Muscle layer of duodenum (tissue), 2 donors: ENCODE data around the gene BCL11B.

Experiments
- H3K27ac ChIP-seq: one replicate; pipeline ENCODE4 v1.7.0; 2013; ENCODE audit warnings: mild to moderate bottlenecking, low read length
- H3K27me3 ChIP-seq: one replicate; pipeline ENCODE4 v1.7.0; 2013; ENCODE audit warnings: low read depth, mild to moderate bottlenecking, control low read depth, low read length
- H3K36me3 ChIP-seq, 2 donors: one replicate each; pipeline ENCODE4 v1.7.0; 2013; ENCODE audit warnings: low read length in 2 of 2, control low read depth in 1 of 2, mild to moderate bottlenecking in 1 of 2; ENCODE audit not compliant: insufficient read depth in 2 of 2, control insufficient read depth in 1 of 2
- H3K4me1 ChIP-seq, 2 donors: one replicate each; pipeline ENCODE4 v1.7.0; 2013; ENCODE audit warnings: low read length in 2 of 2, mild to moderate bottlenecking in 2 of 2, control low read depth in 1 of 2, moderate library complexity in 1 of 2; ENCODE audit not compliant: insufficient read depth in 2 of 2, control insufficient read depth in 1 of 2
- H3K4me3 ChIP-seq, 2 donors: one replicate each; pipeline ENCODE4 v1.7.0; 2013; ENCODE audit warnings: low read length in 2 of 2, low read depth in 1 of 2, mild to moderate bottlenecking in 1 of 2
- H3K9me3 ChIP-seq, 2 donors: one replicate each; pipeline ENCODE4 v1.7.0; 2013; ENCODE audit warnings: low read length in 2 of 2, control low read depth in 1 of 2, mild to moderate bottlenecking in 1 of 2; ENCODE audit not compliant: control insufficient read depth in 1 of 2
- donor health status: healthy.

The BCL11B gene

DNA sequence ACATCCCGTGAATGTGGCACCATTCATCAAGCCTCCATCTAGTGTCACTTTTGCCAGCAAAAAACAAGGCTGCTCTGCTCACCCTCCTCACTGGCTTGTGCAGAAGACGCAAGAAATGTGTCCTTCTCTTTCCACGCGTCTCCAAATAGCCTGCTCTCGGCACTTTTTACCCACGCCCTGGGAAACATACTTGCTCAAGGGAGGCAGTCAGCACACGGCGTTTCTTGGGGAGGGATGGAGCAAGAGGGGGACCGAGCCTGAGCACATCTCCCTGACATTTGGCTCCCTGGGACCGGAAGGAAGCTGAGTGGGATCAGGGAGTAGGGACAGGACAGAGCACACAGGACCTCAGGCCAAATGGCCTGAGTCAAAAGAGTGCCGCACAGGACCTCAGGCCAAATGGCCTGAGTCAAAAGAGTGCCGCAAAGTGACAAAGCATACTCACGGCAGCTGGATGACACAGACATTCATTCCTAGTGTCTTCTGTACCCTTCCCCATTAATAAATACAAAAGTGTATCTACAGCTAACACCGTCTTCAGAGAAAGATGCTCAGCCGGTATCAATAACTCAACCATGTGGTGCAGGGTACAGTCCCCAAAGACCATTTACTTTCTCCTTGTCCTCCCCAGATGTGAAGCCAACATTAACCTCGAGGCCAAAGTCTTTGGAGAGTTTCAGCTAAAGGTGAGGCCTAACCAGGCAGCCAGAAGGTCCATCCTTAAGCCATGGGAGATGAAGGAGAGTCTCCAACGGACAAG is 7.1 kb downstream of the BCL11B start:
- Histone ChIP-seq H3K4me1 (peaks cover 0 to 8% of the 10 kb centered on the region in 2 donors), H3K4me3 (no peak overlapping the region), H3K36me3 (no peaks in the 10 kb centered on the region), H3K27ac (no peak overlapping the region), H3K9me3 (no peaks in the 10 kb centered on the region), H3K27me3 (peaks cover 35% of the 10 kb centered on the region)

DNA sequence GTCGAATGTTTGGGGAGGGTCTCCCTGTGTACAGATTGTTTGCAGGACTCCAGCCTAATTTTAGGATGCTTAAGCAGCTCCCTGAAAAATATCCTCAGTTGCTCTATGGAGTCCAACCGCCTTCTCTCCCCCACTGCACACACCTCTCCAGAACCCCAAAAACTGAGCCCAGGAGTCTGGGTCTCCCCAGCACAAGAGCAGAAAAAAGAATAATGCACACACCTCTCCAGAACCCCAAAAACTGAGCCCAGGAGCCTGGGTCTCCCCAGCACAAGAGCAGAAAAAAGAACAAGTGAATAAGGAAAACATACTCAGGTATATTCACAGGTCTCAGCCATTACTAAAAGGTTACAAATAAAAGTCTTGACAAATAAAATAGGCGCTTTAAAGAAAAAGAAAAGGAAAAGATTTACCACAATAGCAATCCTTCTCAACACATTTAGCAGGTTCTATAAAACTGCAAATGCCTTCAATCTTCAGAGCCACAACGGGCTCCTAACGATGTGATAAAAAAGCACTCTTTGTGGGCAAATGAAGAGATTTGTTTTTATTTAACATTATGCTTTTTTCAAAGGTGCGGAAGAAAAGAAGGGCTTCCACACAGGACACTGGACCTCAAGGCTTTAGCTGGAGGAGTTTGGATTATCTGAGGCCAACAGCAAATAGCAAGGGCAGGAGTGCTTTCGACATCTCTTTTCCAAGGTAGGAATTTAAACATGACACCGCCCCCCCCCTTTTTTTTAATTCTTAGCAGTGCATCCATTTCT is 8.2 kb downstream of the BCL11B start:
- Histone ChIP-seq H3K4me3 (no peak overlapping the region), H3K9me3 (no peaks in the 10 kb centered on the region), H3K4me1 (peaks cover 0 to 5% of the 10 kb centered on the region in 2 donors), H3K27me3 (peaks cover 31% of the 10 kb centered on the region), H3K27ac (peak overlapping the region; percentile 36), H3K36me3 (no peaks in the 10 kb centered on the region)

DNA sequence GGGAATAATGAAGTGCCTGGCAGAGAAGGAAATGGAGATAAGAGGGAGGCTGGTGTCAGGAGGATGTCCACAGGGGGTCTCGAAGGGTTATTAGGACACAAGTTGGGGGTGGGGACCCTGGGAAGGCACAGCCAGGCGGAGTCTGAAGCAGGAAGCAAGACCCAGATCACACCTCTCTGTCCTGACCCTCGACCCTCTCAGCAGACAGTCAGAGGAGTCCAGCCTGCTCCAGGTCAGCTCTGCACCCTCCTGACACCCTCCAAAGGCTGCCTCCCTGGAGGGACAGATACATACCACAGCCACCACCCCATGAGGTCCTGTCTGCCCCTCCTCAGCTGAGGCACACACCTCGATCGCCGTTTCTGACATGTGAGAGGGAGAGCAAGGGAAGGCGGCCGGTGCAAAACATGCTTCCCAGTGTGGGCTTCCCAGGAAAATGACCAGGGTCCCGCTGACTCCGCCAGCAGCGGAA is 9.0 kb downstream of the BCL11B start:
- H3K4me3 ChIP-seq, result no peak overlapping the region
- H3K36me3 ChIP-seq, result no peaks in the 10 kb centered on the region
- H3K9me3 ChIP-seq, result no peaks in the 10 kb centered on the region
- peak overlapping the region; percentile 36 for H3K27ac ChIP-seq
- peaks cover 0 to 9% of the 10 kb centered on the region in 2 donors for H3K4me1 ChIP-seq
- H3K27me3 ChIP-seq, result peaks cover 24% of the 10 kb centered on the region

DNA sequence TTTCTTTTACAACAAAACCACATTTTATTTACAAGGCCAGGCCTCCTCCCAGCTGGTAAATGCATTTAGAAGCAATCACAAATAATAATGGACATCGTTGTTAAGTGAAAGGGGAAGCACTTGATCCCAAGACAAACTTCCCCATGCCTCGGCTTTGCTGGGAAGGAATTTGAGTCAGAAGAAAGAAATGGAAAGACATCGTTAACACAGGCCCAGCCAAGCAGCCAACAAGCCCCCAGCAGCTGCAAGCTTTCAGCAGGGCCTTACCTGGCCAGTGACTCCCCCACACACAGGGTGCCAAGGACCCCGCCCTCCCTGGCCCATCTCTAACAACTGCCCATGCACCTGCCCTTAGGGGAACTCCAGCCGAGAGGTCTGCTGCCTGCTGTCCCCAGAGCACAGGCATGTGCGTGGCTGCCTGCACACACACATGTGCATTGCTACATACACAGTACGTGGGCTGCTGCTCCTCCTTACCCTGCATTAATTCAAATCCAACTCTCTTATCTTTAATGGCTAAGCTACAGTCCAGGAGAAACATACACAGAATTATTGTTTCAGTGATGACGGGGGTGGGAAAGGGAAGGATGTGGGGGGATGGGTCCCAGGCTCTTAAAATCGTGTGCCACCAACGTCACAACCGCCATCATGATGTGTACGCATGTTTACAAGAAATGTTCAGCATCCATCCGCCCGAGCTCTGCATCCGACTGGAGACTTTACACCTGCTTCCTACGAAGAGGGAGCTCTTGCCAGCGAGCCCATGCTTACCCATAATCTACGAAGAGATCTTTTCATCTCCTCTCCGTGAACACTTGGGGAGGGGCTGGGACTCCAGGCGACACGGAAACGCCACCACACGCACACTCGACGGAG is 9.8 kb downstream of the BCL11B start:
- H3K27me3 ChIP-seq, result peaks cover 16% of the 10 kb centered on the region
- no peaks in the 10 kb centered on the region for H3K36me3 ChIP-seq
- H3K9me3 ChIP-seq, result no peaks in the 10 kb centered on the region
- peak overlapping the region; percentile 36 for H3K27ac ChIP-seq
- H3K4me3 ChIP-seq, result no peak overlapping the region
- H3K4me1 ChIP-seq, result peaks cover 0 to 9% of the 10 kb centered on the region in 2 donors

DNA sequence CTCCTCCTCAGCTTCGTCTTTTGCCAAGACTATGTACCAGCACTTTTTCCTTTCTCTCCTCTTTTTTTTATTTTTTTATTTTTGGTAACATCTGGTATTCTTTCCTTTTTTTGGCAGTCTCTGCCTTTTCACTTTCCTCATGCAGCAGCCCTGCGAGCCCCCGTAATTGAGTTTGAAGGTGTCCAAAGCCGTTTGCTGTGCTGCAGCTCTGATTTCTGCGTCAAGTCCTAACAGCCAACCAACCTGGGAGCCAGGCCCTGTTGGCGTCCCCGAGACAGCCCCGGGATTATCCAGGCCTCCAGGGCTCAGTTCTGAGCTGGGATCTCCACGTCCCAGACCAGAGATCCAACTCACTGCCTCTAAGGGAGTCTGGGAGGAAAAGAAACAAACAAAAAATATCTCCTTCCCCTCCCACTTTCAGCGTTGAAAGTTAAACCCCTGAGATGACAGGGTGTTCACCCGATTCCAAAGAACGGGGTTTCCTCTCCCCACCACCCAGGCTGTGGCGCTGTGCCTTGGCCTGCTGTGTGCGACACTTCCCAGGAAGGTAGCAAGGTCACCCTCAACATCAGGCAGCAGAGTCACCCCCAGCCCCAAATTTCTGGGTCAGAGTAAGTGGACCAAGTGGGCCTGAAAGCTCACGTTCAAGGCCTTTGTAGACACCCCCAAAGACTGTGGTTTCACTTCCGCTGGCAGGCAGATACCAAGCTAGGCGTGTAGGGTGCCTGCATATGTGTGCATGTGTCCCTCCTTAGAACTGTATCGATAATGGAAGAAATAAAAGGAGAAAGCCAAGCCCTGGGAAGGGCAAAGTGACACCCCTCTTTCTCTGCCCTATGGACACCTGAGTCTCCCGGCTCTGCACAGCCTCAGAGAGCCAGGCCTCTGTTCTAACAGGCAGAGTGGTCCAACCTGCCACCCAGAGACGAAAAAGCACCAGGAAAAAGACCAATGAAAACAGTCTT is 11.1 kb downstream of the BCL11B start:
- Histone ChIP-seq H3K4me1 (peaks cover 0 to 4% of the 10 kb centered on the region in 2 donors), H3K27me3 (peaks cover 11% of the 10 kb centered on the region), H3K4me3 (no peak overlapping the region), H3K36me3 (no peaks in the 10 kb centered on the region), H3K9me3 (no peaks in the 10 kb centered on the region), H3K27ac (no peak overlapping the region)

DNA sequence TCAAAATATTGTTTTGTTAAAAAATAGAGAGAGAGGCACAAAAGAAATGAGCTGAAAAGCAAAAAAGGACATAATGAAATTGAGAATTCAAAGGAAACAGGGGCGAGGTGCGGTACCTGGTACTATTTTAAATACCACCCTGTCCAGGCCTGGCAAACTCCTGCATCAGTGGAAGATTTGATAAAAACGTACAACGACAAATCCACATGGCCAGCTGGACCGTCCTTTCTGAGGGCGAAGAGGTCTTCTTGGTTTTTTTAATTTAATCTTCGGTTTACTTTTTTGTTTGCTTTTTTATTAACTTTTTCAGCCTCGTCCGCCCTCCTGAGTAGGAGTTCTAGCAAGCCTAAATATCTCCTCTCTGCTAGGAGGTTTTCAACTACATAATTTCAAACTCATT is 11.9 kb downstream of the BCL11B start:
- no peak overlapping the region for H3K4me3 ChIP-seq
- H3K27ac ChIP-seq, result no peak overlapping the region
- peaks cover 9% of the 10 kb centered on the region for H3K27me3 ChIP-seq
- H3K9me3 ChIP-seq, result no peaks in the 10 kb centered on the region
- H3K4me1 ChIP-seq, result peaks cover 0 to 4% of the 10 kb centered on the region in 2 donors
- no peaks in the 10 kb centered on the region for H3K36me3 ChIP-seq

DNA sequence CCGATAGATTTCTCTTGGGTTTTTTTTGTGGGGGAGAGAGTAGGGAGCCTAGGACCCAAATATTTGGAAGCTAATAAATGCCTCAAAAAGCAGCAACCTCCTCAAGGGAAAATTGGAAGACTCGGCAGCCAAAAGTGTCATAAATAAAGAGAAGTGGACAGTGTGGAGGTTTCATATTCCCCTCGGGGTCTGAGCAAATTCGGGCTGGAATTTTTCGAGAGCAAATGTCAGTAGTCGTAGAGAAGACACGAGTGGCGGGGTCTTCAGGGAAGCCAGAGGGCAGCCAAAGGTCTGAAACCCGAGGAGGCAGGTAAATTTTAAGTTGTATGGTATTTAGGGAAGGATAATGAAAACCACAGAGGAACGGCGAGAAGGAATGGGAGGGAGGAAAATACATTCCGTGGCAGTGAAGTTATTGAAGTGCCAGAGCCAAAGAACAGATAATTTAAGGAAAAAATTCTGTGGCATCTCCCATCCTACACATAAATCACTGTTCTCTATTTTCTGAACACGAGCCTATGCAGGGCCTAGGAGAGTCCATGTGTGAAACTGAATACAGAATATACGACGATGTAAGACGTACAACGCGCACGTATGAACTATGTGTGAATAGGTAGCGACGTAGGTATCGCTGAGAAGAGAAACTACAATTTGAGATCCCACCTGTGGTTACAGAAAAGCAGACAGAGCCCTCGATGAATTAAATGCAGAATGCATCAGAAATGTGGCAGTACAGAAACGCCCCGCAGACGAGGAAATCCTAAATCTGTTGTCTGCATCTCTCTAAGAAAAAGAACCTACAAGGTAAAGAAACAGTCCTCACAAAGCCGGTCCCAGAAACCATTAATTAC is 12.9 kb downstream of the BCL11B start:
- Histone ChIP-seq H3K9me3 (no peaks in the 10 kb centered on the region), H3K4me1 (peaks cover 0 to 4% of the 10 kb centered on the region in 2 donors), H3K4me3 (no peak overlapping the region), H3K27me3 (peaks cover 9% of the 10 kb centered on the region), H3K36me3 (no peaks in the 10 kb centered on the region), H3K27ac (no peak overlapping the region)

DNA sequence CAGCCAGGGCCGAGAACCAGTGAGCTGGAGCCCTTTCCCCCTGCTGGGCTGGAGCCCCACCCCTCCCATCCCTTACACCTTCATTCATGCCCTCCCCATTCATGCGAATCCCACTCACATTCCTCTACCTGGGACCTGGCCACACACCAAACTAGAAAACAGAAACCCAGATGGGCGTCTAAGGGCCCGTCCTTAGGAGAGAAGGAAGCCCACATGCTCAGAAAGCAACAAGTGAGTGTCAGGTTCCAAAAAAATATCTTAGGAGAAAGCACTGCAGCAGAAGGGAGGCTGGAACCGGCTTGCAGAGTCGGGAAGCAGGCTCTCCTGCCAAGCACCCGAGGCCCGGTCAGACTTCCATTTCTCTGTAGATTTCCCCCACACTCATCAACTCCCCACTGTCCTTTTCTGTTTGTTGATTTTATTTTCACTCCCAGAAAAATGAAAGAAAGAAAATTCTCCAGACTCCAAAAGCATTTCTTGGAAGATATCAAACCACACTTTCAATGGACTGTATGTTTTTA is 13.6 kb downstream of the BCL11B start:
- peaks cover 0 to 4% of the 10 kb centered on the region in 2 donors for H3K4me1 ChIP-seq
- peaks cover 9% of the 10 kb centered on the region for H3K27me3 ChIP-seq
- H3K36me3 ChIP-seq, result no peaks in the 10 kb centered on the region
- no peaks in the 10 kb centered on the region for H3K9me3 ChIP-seq
- no peak overlapping the region for H3K4me3 ChIP-seq
- H3K27ac ChIP-seq, result no peak overlapping the region

DNA sequence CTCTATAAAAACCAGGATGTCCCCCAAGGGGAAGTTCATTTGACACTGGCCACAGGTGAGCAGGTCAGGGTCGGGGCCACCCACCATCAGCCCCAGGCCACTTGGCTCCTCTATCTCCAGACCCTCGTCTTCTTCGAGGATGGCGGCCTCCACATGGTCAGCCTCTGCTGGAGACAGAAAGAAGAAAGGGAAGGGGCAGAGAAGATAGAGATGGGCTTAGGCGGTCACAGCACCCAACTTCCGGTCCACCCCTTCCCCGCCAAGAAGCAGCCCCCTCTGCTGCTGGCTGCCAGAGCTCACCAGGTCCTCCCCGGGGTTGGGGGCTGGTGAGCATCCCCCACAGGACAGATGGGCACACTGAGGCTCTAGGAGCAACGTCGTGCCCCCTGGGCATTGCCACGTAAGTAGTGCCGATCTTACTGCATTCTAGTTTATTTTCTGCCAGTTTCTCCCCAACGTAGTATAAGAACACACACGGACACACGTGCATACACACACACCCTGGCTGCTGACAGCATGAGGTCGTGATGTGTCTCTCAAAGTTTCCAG is 14.2 kb downstream of the BCL11B start:
- no peaks in the 10 kb centered on the region for H3K9me3 ChIP-seq
- peaks cover 4% of the 10 kb centered on the region for H3K27me3 ChIP-seq
- H3K4me3 ChIP-seq, result no peak overlapping the region
- H3K36me3 ChIP-seq, result no peaks in the 10 kb centered on the region
- peaks cover 0 to 4% of the 10 kb centered on the region in 2 donors for H3K4me1 ChIP-seq
- no peak overlapping the region for H3K27ac ChIP-seq
